ENCODE results near the gene PHETA1.
"Not testable (repeated sequence)": the region's sequence is repeated elsewhere in the genome, so short reads cannot be mapped to it uniquely, and the experiment has no call there.

PHETA1 gene

DNA sequence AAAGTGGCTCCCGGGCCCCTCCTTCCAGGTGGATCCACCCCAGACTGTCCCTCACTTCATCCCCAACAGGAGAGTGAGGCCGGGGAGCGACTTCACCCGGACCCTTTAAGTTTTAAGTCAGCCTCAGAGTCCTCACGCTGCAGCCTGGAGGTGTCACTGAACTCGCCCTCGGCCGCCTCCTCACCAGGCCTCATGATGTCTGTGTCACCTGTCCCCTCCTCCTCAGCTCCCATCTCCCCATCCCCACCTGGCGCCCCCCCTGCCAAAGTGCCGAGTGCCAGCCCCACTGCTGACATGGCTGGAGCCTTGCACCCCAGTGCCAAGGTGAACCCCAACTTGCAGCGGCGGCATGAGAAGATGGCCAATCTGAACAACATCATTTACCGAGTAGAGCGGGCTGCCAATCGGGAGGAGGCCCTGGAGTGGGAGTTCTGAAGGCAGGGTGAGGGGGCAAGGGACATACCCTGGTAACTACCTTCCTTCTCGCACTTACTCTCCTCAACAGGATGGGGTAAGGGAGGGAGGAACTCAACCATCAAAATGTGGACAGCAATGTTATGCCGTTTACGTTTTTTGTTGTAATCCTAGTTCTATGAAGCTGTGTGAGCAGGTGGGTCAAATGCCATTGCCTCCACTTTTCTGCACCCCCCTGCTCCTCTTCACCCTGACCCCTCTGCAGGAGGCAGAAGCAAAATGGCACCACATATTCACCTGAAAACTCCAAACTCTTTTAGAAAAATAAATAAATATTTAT, 20.8 kb downstream of the PHETA1 start:
- DNase-seq: no peak

DNA sequence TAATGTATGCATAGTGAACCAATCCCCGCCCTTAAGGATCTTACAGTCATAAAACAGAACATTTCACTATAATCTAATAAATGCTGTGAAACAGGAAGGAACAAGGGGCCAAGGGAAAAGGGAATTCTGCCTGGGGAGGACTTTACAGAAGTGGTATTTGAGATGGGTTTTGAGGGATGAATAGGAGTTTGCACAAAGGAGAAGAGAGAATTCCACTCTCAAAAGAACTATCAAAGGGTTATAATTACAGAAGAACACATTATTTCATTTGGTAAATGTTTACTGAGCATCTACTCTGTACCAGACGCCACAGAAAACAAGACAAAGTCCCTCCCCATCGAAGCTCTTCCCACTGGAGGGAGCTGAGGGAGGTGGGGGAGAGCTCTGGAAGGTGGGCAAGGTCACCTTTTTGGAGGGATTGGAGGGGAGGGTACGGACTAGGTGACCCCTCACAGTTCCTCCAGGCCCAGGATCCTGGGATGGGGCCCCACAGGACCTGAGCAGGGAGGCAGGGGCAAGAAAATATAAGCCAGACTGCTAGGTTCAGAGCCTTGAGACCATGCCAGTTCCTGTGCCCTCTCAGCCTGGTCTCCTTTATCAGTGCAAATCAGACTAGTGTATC, 24.5 kb downstream of the PHETA1 start:
- DNase-seq: no peak

DNA sequence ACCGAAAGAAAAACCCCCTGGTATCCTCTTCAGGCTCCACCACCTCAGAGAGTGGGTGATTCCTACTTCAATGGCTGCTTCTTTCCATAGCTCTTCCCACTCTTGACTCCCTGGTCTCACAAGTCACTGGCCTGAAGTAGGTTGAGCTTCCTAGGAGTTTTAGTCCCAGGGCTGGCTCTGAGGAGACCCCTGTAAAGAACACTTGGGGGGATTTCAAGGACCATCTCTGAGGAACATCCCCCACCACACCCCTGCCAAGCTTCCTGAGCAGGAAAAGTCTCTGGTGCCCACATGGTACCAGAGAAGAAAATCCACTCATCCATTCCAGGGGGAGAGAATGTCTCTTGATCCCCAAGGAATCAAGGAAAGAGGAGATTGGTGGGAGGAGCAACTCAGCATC, 25.7 kb downstream of the PHETA1 start:
- no peak for DNase-seq

DNA sequence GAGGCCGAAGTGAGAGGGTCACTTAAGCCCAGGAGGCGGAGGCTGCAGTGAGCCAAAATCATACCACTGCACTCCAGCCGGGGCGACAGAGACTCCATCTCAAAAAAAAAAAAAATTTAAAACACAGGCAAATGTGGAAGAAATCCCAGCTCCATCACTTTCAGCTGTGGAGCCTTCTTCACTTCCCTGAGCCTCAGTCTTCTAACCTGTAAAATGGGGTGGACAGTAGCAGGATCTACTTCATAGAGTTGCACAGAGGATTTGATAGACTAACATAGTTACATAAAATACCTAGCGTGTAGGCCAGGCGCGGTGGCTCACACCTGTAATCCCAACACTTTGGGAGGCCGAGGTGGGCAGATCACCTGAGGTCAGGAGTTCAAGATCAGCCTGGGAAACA, 26.5 kb downstream of the PHETA1 start:
- no peak for DNase-seq

DNA sequence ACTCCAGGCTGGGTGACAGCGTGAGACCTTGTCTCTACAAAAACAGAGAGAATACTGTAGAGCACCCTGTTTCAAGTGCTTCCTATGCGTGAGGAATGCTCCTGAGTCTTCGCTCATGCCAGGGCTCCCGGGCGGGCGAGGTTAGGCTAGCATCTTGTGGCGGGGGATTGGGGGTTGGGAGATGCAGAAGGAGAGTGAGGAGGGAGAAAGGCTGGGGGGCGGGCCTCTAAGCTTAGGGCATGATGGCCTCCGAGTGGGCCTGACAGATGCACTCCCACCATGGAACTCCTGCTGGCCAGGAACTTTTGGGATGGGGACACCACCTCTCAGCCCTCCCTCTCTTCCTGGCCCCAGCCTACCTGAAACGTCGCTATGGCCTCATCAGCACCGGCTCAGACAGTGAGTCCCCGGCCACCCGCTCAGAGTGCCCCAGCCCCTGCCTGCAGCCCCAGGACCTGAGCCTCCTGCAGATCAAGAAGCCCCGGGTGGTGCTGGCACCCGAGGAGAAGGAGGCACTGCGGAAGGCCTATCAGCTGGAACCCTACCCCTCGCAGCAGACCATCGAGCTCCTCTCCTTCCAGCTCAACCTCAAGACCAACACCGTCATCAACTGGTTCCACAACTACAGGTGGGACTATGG, 27.3 kb downstream of the PHETA1 start:
- no peak for DNase-seq

DNA sequence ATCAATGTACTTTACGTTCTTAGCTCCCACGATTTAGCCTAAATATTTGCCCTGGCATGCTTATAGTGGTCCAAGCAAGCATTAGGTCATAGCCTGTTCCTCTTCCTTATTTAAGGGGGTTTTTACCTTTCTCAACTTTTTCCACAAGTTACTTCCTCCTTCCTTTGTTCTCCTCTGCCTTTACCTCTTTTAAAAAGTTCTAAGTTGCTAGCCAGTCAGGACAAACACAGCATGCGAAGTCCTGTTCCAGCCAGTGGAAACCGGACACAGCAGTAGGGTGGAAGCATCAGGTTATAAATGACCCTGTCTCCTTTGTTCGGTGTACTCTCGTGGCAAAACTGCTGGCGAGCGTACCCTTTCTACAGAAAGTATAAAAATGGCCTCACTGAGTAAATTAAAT, 28.2 kb downstream of the PHETA1 start:
- not testable (repeated sequence) for DNase-seq

DNA sequence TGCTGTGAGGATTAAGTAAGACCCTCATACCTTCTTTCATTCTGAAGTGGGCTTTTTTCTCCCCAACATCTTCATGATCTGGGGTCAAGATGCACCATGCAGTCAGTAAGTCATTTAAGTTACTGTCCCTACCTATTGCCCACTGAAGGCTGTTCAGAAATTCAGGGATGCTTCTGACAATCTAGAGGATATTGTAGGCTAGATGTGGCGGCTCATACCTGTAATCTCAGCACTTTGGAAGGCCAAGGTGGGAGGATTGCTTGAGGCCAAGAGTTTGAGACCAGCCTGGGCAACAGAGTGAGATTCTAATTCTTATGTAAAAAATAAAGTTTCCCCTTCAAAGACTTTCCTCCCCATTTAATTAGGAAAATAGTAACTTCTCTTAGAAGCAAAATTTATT, 28.7 kb downstream of the PHETA1 start:
- DNase-seq: no peak

DNA sequence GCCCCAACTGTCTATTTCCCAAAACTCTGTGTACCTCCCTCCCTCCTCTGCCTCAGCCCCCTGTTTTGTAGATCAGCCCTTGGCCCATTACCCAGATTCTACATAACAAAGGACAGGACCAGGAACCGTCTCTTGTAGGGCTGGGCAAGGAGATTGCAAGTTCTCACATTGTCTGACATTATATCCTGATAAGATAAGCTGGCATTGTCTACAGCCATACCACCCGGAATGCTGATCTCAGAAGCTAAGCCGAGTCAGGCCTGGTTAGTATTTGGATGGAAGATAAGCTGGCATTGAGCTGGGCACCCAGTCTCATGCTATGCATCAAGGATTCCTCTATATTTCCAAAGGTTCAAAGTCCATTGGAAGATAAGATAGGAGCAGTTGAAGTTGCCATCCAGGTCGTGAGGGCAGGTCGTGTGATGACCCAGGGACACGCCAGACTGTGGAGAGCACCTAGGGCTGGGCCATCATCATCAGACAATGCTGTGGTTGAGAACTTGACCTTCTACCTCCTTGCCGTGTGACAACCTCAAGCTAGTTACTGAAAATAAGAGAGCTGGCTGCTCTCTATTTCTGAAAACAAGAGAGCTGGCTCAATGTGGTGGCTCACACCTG, 29.5 kb downstream of the PHETA1 start:
- DNase-seq: no peak

DNA sequence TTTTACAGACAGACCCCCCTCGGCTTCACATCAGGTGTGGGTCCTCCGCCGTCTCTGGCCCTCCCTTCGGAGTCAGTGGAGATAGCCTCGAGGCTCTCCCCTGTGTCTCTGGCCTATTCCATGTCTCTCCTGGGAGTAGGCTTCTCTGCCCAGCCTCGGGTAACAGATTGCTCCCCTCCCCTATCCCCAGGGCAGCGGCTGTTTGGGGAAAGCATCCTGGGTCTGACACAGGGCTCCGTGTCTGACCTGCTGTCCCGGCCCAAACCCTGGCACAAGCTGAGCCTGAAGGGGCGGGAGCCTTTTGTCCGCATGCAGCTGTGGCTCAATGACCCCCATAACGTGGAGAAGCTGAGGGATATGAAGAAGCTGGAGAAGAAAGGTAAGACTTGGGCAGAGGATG, 30.8 kb downstream of the PHETA1 start:
- no peak for DNase-seq

DNA sequence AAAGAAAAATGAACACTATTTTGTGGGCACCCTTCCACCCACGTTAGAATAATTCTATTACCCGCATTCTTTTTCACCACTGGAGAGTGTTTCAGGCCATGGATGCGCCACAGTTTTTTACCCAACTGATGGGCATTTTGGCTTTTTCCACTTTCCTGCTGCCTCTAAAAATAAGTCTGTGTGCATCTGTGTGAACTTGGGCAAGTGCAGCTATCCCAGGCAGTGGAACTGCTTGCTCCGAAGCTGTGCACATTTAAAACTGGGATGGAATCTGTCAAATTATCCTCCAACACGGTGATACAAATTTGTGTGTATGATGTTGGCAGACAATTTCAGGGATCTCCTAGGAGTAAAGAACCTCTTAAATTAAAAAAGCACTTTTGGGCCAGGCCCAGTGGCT, 31.5 kb downstream of the PHETA1 start:
- DNase-seq: no peak

DNA sequence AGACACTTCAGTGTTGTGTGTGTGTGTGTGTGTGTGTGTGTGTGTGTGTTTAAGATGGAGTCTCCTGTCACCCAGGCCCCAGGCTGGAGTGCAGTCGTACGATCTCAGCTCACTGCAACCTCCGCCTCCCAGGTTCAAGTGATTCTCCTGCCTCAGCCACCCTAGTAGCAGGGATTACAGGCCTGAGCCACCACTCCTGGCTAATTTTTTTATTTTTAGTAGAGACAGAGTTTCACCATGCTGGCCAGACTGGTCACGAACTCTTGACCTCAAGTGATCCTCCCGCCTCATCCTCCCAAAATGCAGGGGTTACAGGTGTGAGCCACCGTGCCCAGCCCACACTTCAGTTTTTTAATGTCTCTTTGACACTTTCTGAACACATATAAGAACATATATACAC, 32.5 kb downstream of the PHETA1 start:
- not testable (repeated sequence) for DNase-seq

DNA sequence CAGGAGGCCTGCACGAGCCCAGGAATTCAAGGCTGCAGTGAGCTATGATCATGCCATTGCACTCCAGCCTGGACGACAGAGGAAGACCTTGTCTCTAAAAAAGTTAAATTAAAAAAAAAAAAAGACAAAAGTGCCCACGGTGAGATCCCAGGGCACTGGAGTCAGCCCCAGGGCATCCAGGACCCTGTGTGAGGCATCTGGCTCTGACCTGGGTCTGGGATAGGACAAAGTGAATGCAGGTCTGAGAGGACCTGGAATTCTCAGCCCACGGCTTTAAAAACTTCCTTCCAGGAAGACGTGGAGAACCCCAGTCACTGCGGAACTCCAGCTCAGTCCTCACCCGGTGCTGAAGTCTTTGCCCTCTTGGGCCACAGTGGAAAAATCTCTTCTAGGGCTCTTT, 33.1 kb downstream of the PHETA1 start:
- DNase-seq: no peak

DNA sequence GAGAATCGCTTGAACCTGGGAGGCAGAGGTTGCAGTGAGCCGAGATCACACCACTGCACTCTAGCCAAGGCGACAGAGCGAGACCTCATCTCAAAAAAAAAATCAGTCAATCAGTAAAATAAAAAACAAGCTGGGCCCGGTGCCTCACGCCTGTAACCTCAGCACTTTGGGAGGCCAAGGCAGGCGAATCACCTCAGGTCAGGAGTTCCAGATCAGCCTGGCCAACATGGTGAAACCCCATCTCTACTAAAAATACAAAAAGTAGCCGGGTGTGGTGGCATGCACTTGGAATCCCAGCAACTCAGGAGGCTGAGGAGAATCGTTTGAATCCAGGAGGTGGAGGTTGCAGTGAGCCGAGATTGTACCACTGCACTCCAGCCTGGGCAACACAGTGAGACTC, 33.6 kb downstream of the PHETA1 start:
- not testable (repeated sequence) for DNase-seq

DNA sequence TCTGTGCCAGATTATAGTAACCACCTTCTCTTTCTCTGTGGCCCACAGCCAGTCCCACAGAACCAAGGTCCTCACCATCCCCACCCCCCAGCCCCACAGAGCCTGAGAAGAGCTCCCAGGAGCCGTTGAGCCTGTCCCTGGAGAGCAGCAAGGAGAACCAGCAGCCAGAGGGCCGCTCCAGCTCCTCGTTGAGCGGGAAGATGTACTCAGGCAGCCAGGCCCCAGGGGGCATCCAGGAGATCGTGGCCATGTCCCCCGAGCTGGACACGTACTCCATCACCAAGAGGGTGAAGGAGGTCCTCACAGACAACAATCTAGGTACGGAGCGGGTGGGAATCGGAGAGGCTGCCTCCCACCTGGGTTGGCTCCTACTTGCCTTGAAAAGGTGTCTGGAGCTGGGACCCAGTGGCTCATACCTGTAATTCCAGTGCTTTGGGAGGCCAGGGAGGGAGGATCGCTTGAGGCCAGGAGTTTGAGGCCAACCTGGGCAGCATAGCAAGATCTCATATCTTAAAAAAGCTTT, 34.4 kb downstream of the PHETA1 start:
- no peak for DNase-seq

DNA sequence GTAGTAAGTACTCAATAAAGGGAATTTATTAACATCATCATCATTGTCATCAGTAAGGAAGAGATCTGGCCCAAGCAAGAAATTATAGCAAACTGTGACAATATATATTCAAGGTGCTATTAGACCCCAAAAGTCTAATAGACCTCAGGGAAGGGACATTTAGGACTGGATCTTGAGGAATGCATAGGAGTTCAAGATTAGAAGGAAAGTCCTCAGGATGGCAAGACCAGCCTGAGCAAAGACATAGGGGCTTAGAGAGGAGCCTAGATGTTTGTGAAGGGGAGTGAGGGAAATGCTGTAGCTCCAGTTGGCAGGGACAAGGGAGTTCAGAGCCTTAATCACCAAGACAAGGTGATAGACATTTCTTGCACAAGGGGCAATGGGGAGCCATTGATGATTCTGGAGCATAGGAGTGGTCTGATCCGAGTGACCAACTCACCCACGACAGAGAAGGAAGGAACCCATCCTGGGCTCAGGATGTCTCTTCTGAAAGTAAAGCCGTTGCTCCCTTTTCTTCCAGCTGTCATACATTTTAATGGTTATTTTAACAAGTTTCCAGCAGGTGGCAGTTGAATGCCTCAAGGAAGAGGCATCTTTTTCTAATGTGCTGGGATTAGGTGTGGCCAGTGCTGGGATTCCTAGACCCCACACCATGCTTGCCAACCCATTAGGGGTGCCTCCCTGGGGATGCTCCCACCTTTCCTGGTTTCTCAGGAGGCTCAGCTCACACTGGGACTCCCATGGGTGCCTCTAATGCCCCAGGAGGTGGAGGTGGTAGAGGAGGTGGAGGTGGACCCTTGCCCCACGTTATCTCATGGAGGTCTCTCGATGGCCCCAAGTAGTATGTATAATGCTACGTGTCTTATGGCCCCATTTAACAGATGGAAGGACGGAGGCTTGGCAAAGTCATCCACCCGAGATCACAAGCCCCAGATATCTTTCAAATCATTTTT, 37.8 kb downstream of the PHETA1 start:
- no peak for DNase-seq

DNA sequence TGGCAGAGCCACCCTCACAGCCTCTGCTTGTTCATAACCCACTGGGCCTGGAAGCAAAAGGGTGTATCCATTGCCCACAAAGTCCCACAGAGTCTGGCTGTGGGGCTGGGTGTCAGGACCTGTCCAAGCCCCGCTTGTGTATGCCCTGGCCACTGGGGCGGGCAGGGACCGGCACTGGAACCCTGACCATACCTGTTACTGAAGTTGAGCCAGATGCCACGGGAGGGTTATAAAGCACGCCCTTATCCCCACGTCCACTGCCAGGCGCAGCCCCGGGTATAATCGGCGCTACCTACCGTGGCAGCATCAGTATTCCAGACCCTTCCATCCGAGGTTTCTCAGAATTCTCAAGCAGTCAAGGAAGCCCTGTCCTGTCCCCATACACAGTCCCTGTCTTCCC, 40.8 kb downstream of the PHETA1 start:
- DNase-seq: no peak

DNA sequence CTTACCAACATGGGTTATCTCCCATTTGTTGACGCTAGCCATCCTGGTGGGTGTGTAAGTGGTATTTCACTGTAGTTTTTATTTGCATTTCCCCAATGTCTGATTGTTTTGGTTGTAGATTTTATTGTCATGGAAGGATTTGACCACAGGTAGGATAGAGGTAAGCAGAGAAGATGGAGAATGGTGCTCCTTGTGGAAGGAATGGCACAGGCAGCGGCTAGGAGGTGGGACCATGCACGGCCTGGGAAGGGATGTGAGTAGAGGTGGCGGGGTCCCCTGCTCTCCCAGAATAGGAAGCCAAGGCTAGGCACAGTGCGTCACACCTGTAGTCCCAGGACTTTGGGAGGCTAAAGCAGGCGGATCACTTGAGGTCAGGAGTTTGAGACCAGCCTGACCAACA, 41.4 kb downstream of the PHETA1 start:
- no peak for DNase-seq

DNA sequence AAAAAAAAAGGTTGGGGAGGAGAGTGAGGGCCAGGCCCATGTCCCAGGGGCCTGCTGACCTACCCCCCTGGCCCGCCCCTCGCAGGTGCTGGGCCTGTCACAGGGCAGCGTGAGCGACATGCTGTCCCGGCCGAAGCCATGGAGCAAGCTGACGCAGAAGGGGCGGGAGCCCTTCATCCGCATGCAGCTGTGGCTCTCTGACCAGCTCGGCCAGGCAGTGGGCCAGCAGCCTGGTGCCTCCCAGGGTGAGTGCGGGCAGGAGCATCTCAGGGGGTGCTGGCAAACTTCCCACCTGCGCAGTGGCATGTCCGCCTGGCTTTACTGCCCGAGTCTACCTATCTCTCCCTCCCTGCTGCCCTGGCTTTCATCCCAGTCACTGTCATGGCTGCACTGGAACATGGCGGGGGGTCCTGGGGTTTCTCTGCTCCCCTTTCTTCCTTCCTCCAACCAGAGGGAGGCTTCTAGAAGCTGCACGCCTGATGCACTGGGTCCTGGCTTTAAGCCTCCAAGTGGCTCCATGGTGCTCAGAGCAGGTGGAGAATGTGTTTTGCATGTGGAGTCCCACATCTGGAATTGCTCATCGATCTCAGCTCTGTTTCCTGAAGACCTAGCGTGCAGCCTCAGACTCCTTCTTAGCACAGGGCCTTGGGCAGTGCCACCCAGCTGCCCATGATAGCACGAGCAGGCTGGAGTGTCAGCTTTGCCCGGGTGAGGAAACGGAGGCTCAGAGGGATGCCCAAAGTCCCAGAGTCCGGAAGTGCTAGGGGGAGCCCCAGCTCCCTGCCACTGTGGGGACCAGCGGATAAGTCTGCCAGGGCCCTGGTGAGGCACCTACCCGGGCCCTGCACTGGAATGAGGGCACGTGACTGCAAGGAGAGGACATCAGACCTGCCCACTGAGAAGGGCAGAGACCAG, 46.3 kb downstream of the PHETA1 start:
- no peak for DNase-seq

DNA sequence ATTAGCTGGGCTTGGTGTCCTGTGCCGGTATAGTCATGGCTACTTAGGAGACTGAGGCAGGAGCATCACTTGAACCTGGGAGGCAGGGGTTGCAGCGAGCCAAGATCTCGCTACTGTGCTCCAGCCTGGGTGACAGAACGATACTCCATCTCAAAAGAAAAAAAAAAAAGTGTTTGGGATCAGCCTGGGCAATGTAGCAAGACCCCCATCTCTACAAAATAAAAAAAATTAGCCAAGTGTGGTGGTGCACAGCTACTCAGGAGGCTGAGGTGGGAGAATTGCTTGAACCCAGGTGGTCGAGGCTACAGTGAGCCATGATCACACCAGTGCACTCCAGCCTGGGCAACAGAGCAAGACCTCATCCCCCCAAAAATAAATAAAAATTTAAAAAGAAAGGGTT, 47.6 kb downstream of the PHETA1 start:
- DNase-seq: no peak

DNA sequence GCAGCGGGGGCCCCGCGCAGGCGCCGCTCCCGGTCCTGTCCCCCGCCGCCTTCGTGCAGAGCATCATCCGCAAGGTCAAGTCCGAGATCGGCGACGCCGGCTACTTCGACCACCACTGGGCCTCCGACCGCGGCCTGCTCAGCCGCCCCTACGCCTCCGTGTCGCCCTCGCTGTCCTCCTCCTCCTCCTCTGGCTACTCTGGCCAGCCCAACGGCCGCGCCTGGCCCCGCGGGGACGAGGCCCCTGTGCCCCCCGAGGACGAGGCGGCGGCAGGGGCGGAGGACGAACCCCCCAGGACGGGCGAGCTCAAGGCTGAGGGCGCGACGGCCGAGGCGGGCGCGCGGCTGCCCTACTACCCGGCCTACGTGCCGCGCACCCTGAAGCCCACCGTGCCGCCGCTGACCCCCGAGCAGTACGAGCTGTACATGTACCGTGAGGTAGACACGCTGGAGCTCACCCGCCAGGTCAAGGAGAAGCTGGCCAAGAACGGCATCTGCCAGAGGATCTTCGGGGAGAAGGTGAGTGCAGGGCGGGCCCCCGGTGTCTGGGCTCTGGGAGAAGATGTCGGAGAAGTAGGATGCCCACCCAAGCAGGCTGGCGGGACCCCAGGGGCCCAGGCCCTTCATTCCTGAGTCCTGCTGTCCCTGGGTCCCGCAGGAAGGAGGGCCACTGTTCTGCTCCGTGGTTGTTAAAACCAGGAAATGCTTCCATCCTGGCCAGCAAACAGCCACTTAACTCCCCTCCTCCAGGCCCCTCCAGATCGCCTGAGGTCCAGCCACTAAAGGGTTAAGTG, 48.4 kb downstream of the PHETA1 start:
- DNase-seq: no peak

Data from activated CD4-positive, alpha-beta T cell treated with anti-CD3 and anti-CD28 coated beads for 4 hours (primary cell).